Activated T-cell treated with anti-CD3 and anti-CD28 coated beads for 24 hours (primary cell): ENCODE data around the gene PGBD5.

Experiments
- DNase-seq: peaks from one replicate; pipeline ENCODE4 v3.0.0-alpha.2; 2020; ENCODE audit warnings: low read depth

PGBD5 gene

GRCh38 chr1:230301322-230301721, 124.8 kb downstream of the PGBD5 start:
- DNase-seq, result no peak

GRCh38 chr1:230300322-230301301, 125.5 kb downstream of the PGBD5 start:
- DNase-seq, result no peak

- DNase-seq, result no peak
Measured at GRCh38 chr1:230299191-230300006, 126.7 kb downstream of the PGBD5 start.

GRCh38 chr1:230295367-230295766, 130.8 kb downstream of the PGBD5 start:
- no peak for DNase-seq

GRCh38 chr1:230293390-230293700, 132.8 kb downstream of the PGBD5 start:
- DNase-seq, result no peak

GRCh38 chr1:230292689-230293389, 133.3 kb downstream of the PGBD5 start:
- no peak for DNase-seq

GRCh38 chr1:230291731-230292620, 134.2 kb downstream of the PGBD5 start:
- DNase-seq, result no peak

- DNase-seq, result no peak
Measured at GRCh38 chr1:230289350-230289644, 136.8 kb downstream of the PGBD5 start.

GRCh38 chr1:230288641-230289349, 137.3 kb downstream of the PGBD5 start:
- no peak for DNase-seq

- no peak for DNase-seq
Measured at GRCh38 chr1:230287674-230288315, 138.3 kb downstream of the PGBD5 start.

- no peak for DNase-seq
Measured at GRCh38 chr1:230286890-230287269, 139.3 kb downstream of the PGBD5 start.

- no peak for DNase-seq
Measured at GRCh38 chr1:230286166-230286889, 139.8 kb downstream of the PGBD5 start.

- no peak for DNase-seq
Measured at GRCh38 chr1:230285351-230285750, 140.8 kb downstream of the PGBD5 start.

GRCh38 chr1:230284891-230285290, 141.2 kb downstream of the PGBD5 start:
- DNase-seq, result no peak

- DNase-seq, result no peak
Measured at GRCh38 chr1:230283678-230284077, 142.5 kb downstream of the PGBD5 start.

GRCh38 chr1:230282157-230282556, 144.0 kb downstream of the PGBD5 start:
- DNase-seq, result no peak

- DNase-seq, result no peak
Measured at GRCh38 chr1:230281556-230281955, 144.6 kb downstream of the PGBD5 start.

- no peak for DNase-seq
Measured at GRCh38 chr1:230280906-230281413, 145.2 kb downstream of the PGBD5 start.

- DNase-seq, result no peak
Measured at GRCh38 chr1:230280054-230280795, 145.9 kb downstream of the PGBD5 start.
